SW 1271 (cell line): ENCODE results near the gene TPSD1.
"Not testable (repeated sequence)": the region's sequence is repeated elsewhere in the genome, so short reads cannot be mapped to it uniquely, and the experiment has no call there.

ENCODE experiments used
- DNase-seq, 2 experiments: peaks; one replicate each; lab custom pipeline; 2025; lab: John Stamatoyannopoulos, UW

The TPSD1 gene

DNA sequence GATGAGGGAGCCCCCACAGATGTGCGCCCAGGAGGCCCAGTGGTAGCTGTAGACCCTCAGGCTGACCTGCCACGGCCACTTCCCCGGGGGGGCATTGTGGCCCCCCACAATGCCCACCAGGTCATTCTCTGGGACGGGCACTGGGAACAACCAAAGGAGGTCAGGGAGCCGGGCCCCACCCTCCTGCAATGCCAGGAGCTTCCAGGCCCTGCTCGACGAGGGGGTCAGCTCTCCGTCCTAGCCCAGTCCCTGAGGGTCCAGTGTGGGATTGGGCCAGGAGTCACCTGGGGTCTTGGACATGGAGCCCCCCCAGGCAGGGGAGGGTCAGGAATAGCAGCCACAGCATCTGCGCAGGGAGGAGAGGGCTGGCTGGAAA lies 7.0 kb downstream of the TPSD1 start:
- DNase-seq, result no peak

- DNase-seq, result no peak
Observed at GRCh38 chr16:1263591-1264344, 7.9 kb downstream of the TPSD1 start.

DNA sequence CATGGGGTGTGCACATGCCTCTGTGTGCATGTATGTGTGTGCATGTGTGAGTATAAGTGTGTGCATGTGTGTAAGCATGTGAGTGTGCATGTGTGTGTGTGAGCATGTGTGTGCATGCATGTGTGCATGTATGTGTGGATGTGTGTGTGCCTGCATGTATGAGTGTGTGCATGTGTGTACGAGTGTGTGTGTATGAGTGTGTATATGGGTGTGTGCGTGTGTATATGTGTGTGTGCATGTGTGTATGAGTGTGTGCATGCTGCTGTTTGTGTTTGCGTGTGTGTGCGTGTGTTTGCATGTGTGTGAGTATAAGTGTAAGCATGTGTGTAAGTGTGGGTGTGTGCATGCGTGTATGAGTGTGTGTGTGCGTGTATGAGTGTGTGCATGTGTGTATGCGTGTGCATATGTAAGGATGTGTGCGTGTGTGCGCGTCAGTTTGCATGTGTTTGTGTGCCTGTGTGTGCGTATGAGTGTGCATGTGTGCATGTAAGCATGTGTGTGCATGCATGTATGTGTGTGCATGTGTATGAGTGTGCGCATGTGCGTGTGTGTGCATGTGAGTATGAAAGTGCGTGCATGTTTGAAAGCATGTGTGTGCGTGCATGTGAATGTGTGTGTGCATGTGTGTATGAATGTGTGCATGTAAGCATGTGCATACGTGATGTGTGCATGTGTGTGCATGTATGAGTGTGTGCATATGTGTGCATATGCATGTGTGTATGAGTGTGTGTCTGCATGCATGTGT lies 8.6 kb downstream of the TPSD1 start:
- DNase-seq, result no peak

- DNase-seq, result no peak
Observed at GRCh38 chr16:1265090-1265630, 9.3 kb downstream of the TPSD1 start.

DNA sequence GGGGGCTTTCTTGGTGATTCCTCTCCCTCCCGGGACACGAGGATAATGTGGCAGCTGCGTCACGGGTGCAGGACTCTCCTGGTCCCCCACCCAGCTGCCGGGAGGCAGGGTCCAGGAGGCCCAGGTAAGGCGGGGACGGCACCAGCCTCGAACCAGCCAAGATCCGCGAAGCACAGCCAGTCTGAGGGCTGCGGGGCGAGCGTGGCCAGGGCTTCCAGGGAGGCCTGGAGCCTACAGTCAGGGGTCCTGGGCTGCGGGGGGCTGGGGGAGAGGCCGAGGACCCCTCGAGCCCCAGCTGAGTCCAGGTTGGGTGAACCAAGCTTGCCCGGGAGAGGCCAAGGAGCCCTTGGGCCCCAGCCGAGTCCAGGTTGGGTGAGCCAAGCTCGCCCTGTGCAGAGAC lies 10.0 kb downstream of the TPSD1 start:
- DNase-seq, result no peak

- not testable (repeated sequence) for DNase-seq
Observed at GRCh38 chr16:1269418-1269817, 13.5 kb downstream of the TPSD1 start.

DNA sequence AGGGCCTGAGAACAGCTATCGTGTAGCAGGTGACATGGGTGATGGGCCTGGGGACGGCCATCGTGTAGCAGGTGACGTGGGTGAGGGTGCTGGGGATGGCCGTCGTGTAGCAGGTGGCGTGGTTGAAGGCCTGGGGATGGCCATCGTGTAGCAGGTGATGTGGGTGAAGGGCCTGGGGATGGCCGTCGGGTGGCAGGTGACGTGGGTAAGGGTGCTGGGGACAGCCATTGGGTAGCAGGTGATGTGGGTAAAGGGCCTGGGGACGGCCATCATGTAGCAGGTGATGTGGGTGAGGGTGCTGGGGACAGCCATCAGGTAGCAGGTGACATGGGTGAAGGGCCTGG lies 15.5 kb downstream of the TPSD1 start:
- no peak for DNase-seq

- DNase-seq, result not testable (repeated sequence)
Observed at GRCh38 chr16:1271724-1272413, 16.0 kb downstream of the TPSD1 start.

DNA sequence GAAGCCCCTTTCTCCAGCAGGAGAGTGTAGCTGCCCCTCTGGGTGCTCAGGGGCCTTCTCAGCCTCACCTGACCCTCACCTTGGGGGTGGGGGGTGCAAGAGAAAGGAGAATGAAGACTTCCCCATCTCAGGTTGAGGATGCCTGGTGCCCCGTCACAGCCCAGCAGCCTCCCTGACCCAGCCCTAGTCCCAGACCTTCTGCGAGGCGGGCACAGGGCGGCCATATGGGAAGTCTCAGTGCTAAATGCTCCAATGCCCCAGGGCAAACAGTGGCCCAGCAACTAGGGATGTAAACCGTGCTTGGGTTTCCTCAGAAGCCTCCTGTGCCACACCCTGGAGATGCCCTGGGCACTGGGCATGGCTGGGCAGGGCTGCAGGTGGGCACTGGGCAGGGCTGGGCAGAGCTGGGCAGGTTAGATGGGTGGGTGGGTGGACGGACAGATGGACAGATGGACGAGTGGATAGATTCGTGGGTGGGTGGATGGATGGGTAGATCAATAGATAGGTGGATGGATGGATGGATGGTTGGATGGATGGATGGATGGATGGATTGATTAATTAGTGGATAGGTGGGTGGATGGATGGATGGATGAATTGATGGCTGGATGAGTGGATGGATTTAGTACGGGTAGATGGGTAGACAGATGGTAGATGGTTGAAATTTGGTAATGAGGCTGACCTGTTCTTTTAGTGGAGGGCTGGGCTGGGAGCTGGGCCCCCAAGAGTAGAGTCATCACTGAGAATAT lies 16.8 kb downstream of the TPSD1 start:
- DNase-seq, result no peak

GRCh38 chr16:1273816-1274215 lies 17.9 kb downstream of the TPSD1 start:
- no peak for DNase-seq

DNA sequence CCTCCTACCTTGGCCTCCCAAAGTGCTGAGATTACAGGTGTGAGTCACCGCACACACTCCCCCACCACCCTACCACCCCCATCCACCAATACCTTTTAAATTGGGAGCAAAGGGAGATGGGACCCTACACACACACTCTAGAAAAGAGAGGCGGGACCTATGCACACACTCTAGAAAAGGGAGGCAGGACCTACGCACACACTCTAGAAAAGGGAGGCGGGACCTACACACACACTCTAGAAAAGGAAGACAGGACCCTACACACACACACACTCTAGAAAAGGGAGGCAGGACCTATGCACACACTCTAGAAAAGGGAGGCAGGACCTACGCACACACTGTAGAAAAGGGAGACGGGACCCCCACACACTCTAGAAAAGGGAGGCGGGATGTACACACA lies 18.9 kb downstream of the TPSD1 start:
- DNase-seq, result no peak

- no peak for DNase-seq
Observed at GRCh38 chr16:1275791-1276579, 20.1 kb downstream of the TPSD1 start.

- DNase-seq, result no peak
Observed at GRCh38 chr16:1276580-1276878, 20.7 kb downstream of the TPSD1 start.

DNA sequence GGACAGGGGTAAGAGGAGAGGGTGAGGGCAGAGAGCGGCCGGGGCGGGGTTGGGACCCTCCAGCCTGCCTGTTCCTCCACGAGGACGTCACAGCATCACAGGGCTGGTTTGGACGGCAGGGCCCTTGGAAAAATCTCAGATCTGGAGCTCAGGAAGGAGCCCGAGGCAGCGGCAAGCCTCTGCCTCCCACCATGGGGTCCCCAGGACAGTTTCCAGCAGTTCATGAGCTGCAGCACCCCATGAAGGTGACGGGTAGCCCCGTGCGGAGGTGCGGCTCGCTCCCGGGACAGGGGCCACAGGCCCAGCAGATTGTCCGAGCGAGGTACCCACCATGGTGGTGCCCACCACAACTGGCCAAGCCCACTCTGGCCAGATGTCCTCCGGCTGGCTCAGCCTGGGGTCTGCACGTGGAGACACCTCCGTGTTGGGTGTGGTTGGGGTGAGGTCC lies 21.3 kb downstream of the TPSD1 start:
- DNase-seq, result no peak

GRCh38 chr16:1277617-1278282 lies 21.9 kb downstream of the TPSD1 start:
- no peak for DNase-seq

DNA sequence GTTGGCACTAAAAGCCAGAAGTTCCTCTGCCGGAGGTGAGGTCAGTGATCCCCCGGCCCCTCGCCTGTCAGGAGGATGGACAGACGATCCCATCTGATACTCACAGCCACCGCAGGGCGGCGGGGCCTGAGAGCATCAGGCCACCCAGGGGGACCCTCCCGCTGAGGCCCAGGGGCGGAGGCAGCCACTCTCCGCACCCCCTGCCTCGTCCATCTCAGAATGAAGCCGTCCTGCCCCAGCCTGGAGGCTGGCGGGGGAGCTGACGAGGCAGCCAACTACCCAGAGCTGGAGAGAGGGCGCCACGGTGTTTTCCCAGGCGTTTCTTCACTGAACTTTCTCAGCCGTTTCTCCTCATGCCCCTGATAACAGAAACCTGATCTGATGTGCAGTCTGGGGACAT lies 22.6 kb downstream of the TPSD1 start:
- no peak for DNase-seq

GRCh38 chr16:1279081-1279944 lies 23.4 kb downstream of the TPSD1 start:
- DNase-seq, result no peak

- no peak for DNase-seq
Observed at GRCh38 chr16:1279945-1280589, 24.2 kb downstream of the TPSD1 start.

GRCh38 chr16:1280783-1281182 lies 24.9 kb downstream of the TPSD1 start:
- DNase-seq, result no peak
